Osteoblast (primary cell): ENCODE data around the gene MYO18B. TPM values are rescaled to one million over a fixed set of nuclear protein-coding genes. Genes with fewer than 3 reads are reported as not detected.

Experiments
- DNase-seq: peaks from one replicate; pipeline ENCODE4 v3.0.0; 2011; ENCODE audit warnings: low spot score, mixed read lengths; ENCODE audit not compliant: insufficient read length; ENCODE audit errors: missing footprints
- H2AFZ ChIP-seq: 2 replicates; pipeline ENCODE4 v1.6.0; 2011; ENCODE audit warnings: mild to moderate bottlenecking, low read length
- H3K27ac ChIP-seq: 2 replicates; pipeline ENCODE4 v1.5.1; 2011; ENCODE audit warnings: mild to moderate bottlenecking, low read depth, low read length, moderate library complexity
- H3K27me3 ChIP-seq: 2 replicates; pipeline ENCODE4 v1.6.0; 2012; ENCODE audit warnings: mild to moderate bottlenecking, control low read depth, inconsistent platforms, low read length, moderate library complexity; ENCODE audit not compliant: insufficient read depth
- H3K36me3 ChIP-seq: 2 replicates; pipeline ENCODE4 v1.5.1; 2011; ENCODE audit warnings: mild to moderate bottlenecking, low read length, control low read depth, moderate library complexity; ENCODE audit not compliant: insufficient read depth
- H3K4me1 ChIP-seq: 2 replicates; pipeline ENCODE4 v1.5.1; 2011; ENCODE audit warnings: mild to moderate bottlenecking, low read length, control low read depth, moderate library complexity; ENCODE audit not compliant: insufficient read depth
- H3K4me2 ChIP-seq: 2 replicates; pipeline ENCODE4 v1.6.0; 2011; ENCODE audit warnings: mild to moderate bottlenecking, low read length; ENCODE audit not compliant: insufficient read depth
- H3K4me3 ChIP-seq: fragments of 200-600 bp; sonication (generic); 3 replicates; pipeline ENCODE4 v1.5.1; 2012; ENCODE audit warnings: mild to moderate bottlenecking, low read length, inconsistent platforms; ENCODE audit not compliant: insufficient read depth
- H3K79me2 ChIP-seq: 2 replicates; pipeline ENCODE4 v1.6.0; 2012; ENCODE audit warnings: mild to moderate bottlenecking, low read length, control low read depth, inconsistent platforms; ENCODE audit not compliant: insufficient read depth
- H3K9me3 ChIP-seq: 2 replicates; pipeline ENCODE4 v1.5.1; 2011; ENCODE audit warnings: low read depth, low read length, control low read depth
- H4K20me1 ChIP-seq: 2 replicates; pipeline ENCODE4 v1.6.0; 2012; ENCODE audit warnings: mild to moderate bottlenecking, low read length, control low read depth; ENCODE audit not compliant: insufficient read depth
- CTCF ChIP-seq: IDR thresholded peaks from 2 replicates; pipeline ENCODE4 v1.5.1; 2011; ENCODE audit warnings: mild to moderate bottlenecking, low read depth, low read length, moderate library complexity; ENCODE audit errors: extremely low read depth
- small RNA-seq: library from RNA; depleted of rRNA; stranded (forward); fragments of <200 nt; gene quantifications from one replicate; pipeline ENCODE3, GENCODE V24; 2012
- total RNA-seq: library from RNA; depleted of rRNA; stranded (reverse); fragments of >200 nt; gene quantifications from 2 replicates; pipeline ENCODE4 v1.2.3, GENCODE V29; 2012

Gene MYO18B
- total RNA-seq, 1 donor, result under 0.01 TPM

GRCh38 chr22:26075251-26075650 lies 333.3 kb downstream of the MYO18B start:
- Histone ChIP-seq H3K79me2 (no peaks in the 10 kb centered on the region), H3K4me1 (no peaks in the 10 kb centered on the region), H3K4me3 (no peak overlapping the region), H2AFZ (no peak overlapping the region), H4K20me1 (no peaks in the 10 kb centered on the region), H3K27ac (no peak overlapping the region), H3K36me3 (no peaks in the 10 kb centered on the region), H3K27me3 (no peaks in the 10 kb centered on the region), H3K4me2 (no peak overlapping the region), H3K9me3 (no peaks in the 10 kb centered on the region)
- no peak for TF ChIP-seq CTCF
- no peak for DNase-seq

GRCh38 chr22:26079009-26079408 lies 337.0 kb downstream of the MYO18B start:
- no peaks in the 10 kb centered on the region for H3K79me2 ChIP-seq
- H3K27ac ChIP-seq, result no peak overlapping the region
- H4K20me1 ChIP-seq, result no peaks in the 10 kb centered on the region
- no peak overlapping the region for H2AFZ ChIP-seq
- DNase-seq, result no peak
- H3K9me3 ChIP-seq, result no peaks in the 10 kb centered on the region
- TF ChIP-seq CTCF, result no peak
- H3K36me3 ChIP-seq, result no peaks in the 10 kb centered on the region
- no peaks in the 10 kb centered on the region for H3K27me3 ChIP-seq
- no peak overlapping the region for H3K4me2 ChIP-seq
- no peaks in the 10 kb centered on the region for H3K4me1 ChIP-seq
- no peak overlapping the region for H3K4me3 ChIP-seq

Small RNA genes within 50 kb of the gene (small RNA-seq; reads per million reads assigned to genes)
- gene RN7SKP169 (not detected), gene RNA5SP494 (not detected), gene Z98949.2 (not detected)

Other genes starting within 250 kb of the MYO18B start
- 1.8 and 2.7 TPM in 2 replicates for gene GRK3, start 177.5 kb upstream of the MYO18B start, total RNA-seq